ENCODE results near the gene NBAS.
"Not testable (repeated sequence)": the region's sequence is repeated elsewhere in the genome, so short reads cannot be mapped to it uniquely, and the experiment has no call there.

Gene NBAS

GRCh38 chr2:15337996-15338666, 223.0 kb downstream of the NBAS start:
- no peaks in the 10 kb centered on the region for H3K36me3 ChIP-seq (ENCODE audit: control insufficient read depth, insufficient read depth, low read length)
- no peaks in the 10 kb centered on the region for H3K9me3 ChIP-seq (ENCODE audit: control insufficient read depth, low read length)
- no peak overlapping the region for H3K4me3 ChIP-seq (ENCODE audit: insufficient read depth, low read depth, low read length, poor library complexity, severe bottlenecking)
- no peak overlapping the region for H3K27ac ChIP-seq (ENCODE audit: insufficient read depth, low read length, poor library complexity, severe bottlenecking)
- H3K4me1 ChIP-seq (ENCODE audit: control insufficient read depth, insufficient read depth, low read length, poor library complexity, severe bottlenecking), result no peaks in the 10 kb centered on the region
- H3K27me3 ChIP-seq (replicated peaks; ENCODE audit: control insufficient read depth, insufficient read depth, low read length, poor library complexity, severe bottlenecking), result no peaks in the 10 kb centered on the region
- DNase-seq, result no peak

GRCh38 chr2:15334644-15335326, 226.3 kb downstream of the NBAS start:
- DNase-seq, result no peak
- Histone ChIP-seq H3K36me3 (ENCODE audit: control insufficient read depth, insufficient read depth, low read length) (peaks cover 8% of the 10 kb centered on the region), H3K9me3 (ENCODE audit: control insufficient read depth, low read length) (no peaks in the 10 kb centered on the region), H3K4me1 (ENCODE audit: control insufficient read depth, insufficient read depth, low read length, poor library complexity, severe bottlenecking) (no peaks in the 10 kb centered on the region), H3K4me3 (ENCODE audit: insufficient read depth, low read depth, low read length, poor library complexity, severe bottlenecking) (no peak overlapping the region), H3K27ac (ENCODE audit: insufficient read depth, low read length, poor library complexity, severe bottlenecking) (no peak overlapping the region), H3K27me3 (replicated peaks; ENCODE audit: control insufficient read depth, insufficient read depth, low read length, poor library complexity, severe bottlenecking) (no peaks in the 10 kb centered on the region)

GRCh38 chr2:15331787-15332186, 229.3 kb downstream of the NBAS start:
- no peak for DNase-seq
- Histone ChIP-seq H3K27me3 (replicated peaks; ENCODE audit: control insufficient read depth, insufficient read depth, low read length, poor library complexity, severe bottlenecking) (no peaks in the 10 kb centered on the region), H3K9me3 (ENCODE audit: control insufficient read depth, low read length) (no peaks in the 10 kb centered on the region), H3K4me1 (ENCODE audit: control insufficient read depth, insufficient read depth, low read length, poor library complexity, severe bottlenecking) (no peaks in the 10 kb centered on the region), H3K36me3 (ENCODE audit: control insufficient read depth, insufficient read depth, low read length) (peaks cover 20% of the 10 kb centered on the region), H3K4me3 (ENCODE audit: insufficient read depth, low read depth, low read length, poor library complexity, severe bottlenecking) (no peak overlapping the region), H3K27ac (ENCODE audit: insufficient read depth, low read length, poor library complexity, severe bottlenecking) (no peak overlapping the region)

GRCh38 chr2:15325296-15325695, 235.8 kb downstream of the NBAS start:
- no peak overlapping the region for H3K4me3 ChIP-seq (ENCODE audit: insufficient read depth, low read depth, low read length, poor library complexity, severe bottlenecking)
- H3K27ac ChIP-seq (ENCODE audit: insufficient read depth, low read length, poor library complexity, severe bottlenecking), result no peak overlapping the region
- H3K9me3 ChIP-seq (ENCODE audit: control insufficient read depth, low read length), result no peaks in the 10 kb centered on the region
- no peaks in the 10 kb centered on the region for H3K4me1 ChIP-seq (ENCODE audit: control insufficient read depth, insufficient read depth, low read length, poor library complexity, severe bottlenecking)
- H3K27me3 ChIP-seq (replicated peaks; ENCODE audit: control insufficient read depth, insufficient read depth, low read length, poor library complexity, severe bottlenecking), result no peaks in the 10 kb centered on the region
- peaks cover 22% of the 10 kb centered on the region for H3K36me3 ChIP-seq (ENCODE audit: control insufficient read depth, insufficient read depth, low read length)
- no peak for DNase-seq

- Histone ChIP-seq H3K4me3 (ENCODE audit: insufficient read depth, low read depth, low read length, poor library complexity, severe bottlenecking) (no peak overlapping the region), H3K27me3 (replicated peaks; ENCODE audit: control insufficient read depth, insufficient read depth, low read length, poor library complexity, severe bottlenecking) (no peaks in the 10 kb centered on the region), H3K9me3 (ENCODE audit: control insufficient read depth, low read length) (no peaks in the 10 kb centered on the region), H3K4me1 (ENCODE audit: control insufficient read depth, insufficient read depth, low read length, poor library complexity, severe bottlenecking) (no peaks in the 10 kb centered on the region), H3K27ac (ENCODE audit: insufficient read depth, low read length, poor library complexity, severe bottlenecking) (no peak overlapping the region), H3K36me3 (ENCODE audit: control insufficient read depth, insufficient read depth, low read length) (peaks cover 6% of the 10 kb centered on the region)
- no peak for DNase-seq
Observed at GRCh38 chr2:15323227-15323626, 237.9 kb downstream of the NBAS start.

GRCh38 chr2:15321481-15321880, 239.7 kb downstream of the NBAS start:
- not testable (repeated sequence) for H3K9me3 ChIP-seq (ENCODE audit: control insufficient read depth, low read length); H3K4me1 ChIP-seq (ENCODE audit: control insufficient read depth, insufficient read depth, low read length, poor library complexity, severe bottlenecking); H3K27ac ChIP-seq (ENCODE audit: insufficient read depth, low read length, poor library complexity, severe bottlenecking); DNase-seq; H3K36me3 ChIP-seq (ENCODE audit: control insufficient read depth, insufficient read depth, low read length); H3K27me3 ChIP-seq (replicated peaks; ENCODE audit: control insufficient read depth, insufficient read depth, low read length, poor library complexity, severe bottlenecking); H3K4me3 ChIP-seq (ENCODE audit: insufficient read depth, low read depth, low read length, poor library complexity, severe bottlenecking)

GRCh38 chr2:15316370-15316814, 244.7 kb downstream of the NBAS start:
- Histone ChIP-seq H3K4me1 (ENCODE audit: control insufficient read depth, insufficient read depth, low read length, poor library complexity, severe bottlenecking) (peaks cover 15% of the 10 kb centered on the region), H3K9me3 (ENCODE audit: control insufficient read depth, low read length) (no peaks in the 10 kb centered on the region), H3K27me3 (replicated peaks; ENCODE audit: control insufficient read depth, insufficient read depth, low read length, poor library complexity, severe bottlenecking) (no peaks in the 10 kb centered on the region), H3K27ac (ENCODE audit: insufficient read depth, low read length, poor library complexity, severe bottlenecking) (no peak overlapping the region), H3K4me3 (ENCODE audit: insufficient read depth, low read depth, low read length, poor library complexity, severe bottlenecking) (no peak overlapping the region), H3K36me3 (ENCODE audit: control insufficient read depth, insufficient read depth, low read length) (no peaks in the 10 kb centered on the region)
- peak; percentile 2 to 39 (median 27) for DNase-seq

- Histone ChIP-seq H3K27me3 (replicated peaks; ENCODE audit: control insufficient read depth, insufficient read depth, low read length, poor library complexity, severe bottlenecking) (no peaks in the 10 kb centered on the region), H3K36me3 (ENCODE audit: control insufficient read depth, insufficient read depth, low read length) (no peaks in the 10 kb centered on the region), H3K4me1 (ENCODE audit: control insufficient read depth, insufficient read depth, low read length, poor library complexity, severe bottlenecking) (peaks cover 15% of the 10 kb centered on the region), H3K27ac (ENCODE audit: insufficient read depth, low read length, poor library complexity, severe bottlenecking) (no peak overlapping the region), H3K9me3 (ENCODE audit: control insufficient read depth, low read length) (no peaks in the 10 kb centered on the region), H3K4me3 (ENCODE audit: insufficient read depth, low read depth, low read length, poor library complexity, severe bottlenecking) (no peak overlapping the region)
- DNase-seq, result no peak
Observed at GRCh38 chr2:15315411-15315810, 245.7 kb downstream of the NBAS start.

GRCh38 chr2:15313657-15314056, 247.5 kb downstream of the NBAS start:
- no peak overlapping the region for H3K4me3 ChIP-seq (ENCODE audit: insufficient read depth, low read depth, low read length, poor library complexity, severe bottlenecking)
- no peak overlapping the region for H3K27ac ChIP-seq (ENCODE audit: insufficient read depth, low read length, poor library complexity, severe bottlenecking)
- no peaks in the 10 kb centered on the region for H3K36me3 ChIP-seq (ENCODE audit: control insufficient read depth, insufficient read depth, low read length)
- no peak for DNase-seq
- H3K27me3 ChIP-seq (replicated peaks; ENCODE audit: control insufficient read depth, insufficient read depth, low read length, poor library complexity, severe bottlenecking), result no peaks in the 10 kb centered on the region
- peaks cover 15% of the 10 kb centered on the region for H3K4me1 ChIP-seq (ENCODE audit: control insufficient read depth, insufficient read depth, low read length, poor library complexity, severe bottlenecking)
- H3K9me3 ChIP-seq (ENCODE audit: control insufficient read depth, low read length), result no peaks in the 10 kb centered on the region

- H3K4me1 ChIP-seq (ENCODE audit: control insufficient read depth, insufficient read depth, low read length, poor library complexity, severe bottlenecking), result peaks cover 12% of the 10 kb centered on the region
- DNase-seq, result no peak
- no peak overlapping the region for H3K4me3 ChIP-seq (ENCODE audit: insufficient read depth, low read depth, low read length, poor library complexity, severe bottlenecking)
- H3K27me3 ChIP-seq (replicated peaks; ENCODE audit: control insufficient read depth, insufficient read depth, low read length, poor library complexity, severe bottlenecking), result no peaks in the 10 kb centered on the region
- H3K27ac ChIP-seq (ENCODE audit: insufficient read depth, low read length, poor library complexity, severe bottlenecking), result no peak overlapping the region
- no peaks in the 10 kb centered on the region for H3K9me3 ChIP-seq (ENCODE audit: control insufficient read depth, low read length)
- H3K36me3 ChIP-seq (ENCODE audit: control insufficient read depth, insufficient read depth, low read length), result peaks cover 5% of the 10 kb centered on the region
Observed at GRCh38 chr2:15311926-15312325, 249.2 kb downstream of the NBAS start.
